Measurements from ENCODE around the gene PRSS57. TPM values are rescaled to one million over a fixed set of nuclear protein-coding genes. Genes with fewer than 3 reads are reported as not detected.

Gene PRSS57
- total and polyA plus RNA-seq, 2 of the 4 experiments (the other 2 are of a cell fraction): not detected

- peaks cover 7% of the 10 kb centered on the region for H3K9me3 ChIP-seq (ENCODE audit: control insufficient read depth, insufficient read depth, low read length)
- ChIA-PET CTCF (no interaction called here), POLR2A (ENCODE audit: unreplicated experiment) (no interaction called here)
- TF ChIP-seq RAD21 (IDR thresholded peaks at IDR 0.05; ENCODE audit: low read length) (no peak), ELK1 (IDR thresholded peaks at IDR 0.05; ENCODE audit: borderline replicate concordance, low read depth, low read length) (no peak), SMC3 (IDR thresholded peaks at IDR 0.05; ENCODE audit: low read depth, low read length) (no peak), CHD1 (IDR thresholded peaks at IDR 0.05; ENCODE audit: low read depth, low read length) (no peak), RFX5 (IDR thresholded peaks at IDR 0.05; ENCODE audit: low read depth, low read length) (no peak), RCOR1 (IDR thresholded peaks at IDR 0.05; ENCODE audit: insufficient replicate concordance, low read length) (no peak), MAZ (IDR thresholded peaks at IDR 0.05; ENCODE audit: borderline replicate concordance, low read depth, low read length) (no peak), USF2 (IDR thresholded peaks at IDR 0.05; ENCODE audit: low read depth, low read length) (no peak), CTCF (conservative IDR thresholded peaks at IDR 0.05; ENCODE audit: low read depth, low read length) (no peak), NFE2L2 (IDR thresholded peaks at IDR 0.05; ENCODE audit: low read depth, low read length) (no peak), BHLHE40 (IDR thresholded peaks at IDR 0.05; ENCODE audit: low read depth, low read length) (no peak), POLR2A (IDR thresholded peaks at IDR 0.05; ENCODE audit: low read depth, low read length) (no peak), CEBPB (IDR thresholded peaks at IDR 0.05; ENCODE audit: low read depth, low read length) (no peak), FOS (IDR thresholded peaks at IDR 0.05; ENCODE audit: low read depth, low read length) (no peak), MXI1 (IDR thresholded peaks at IDR 0.05; ENCODE audit: borderline replicate concordance, low read depth, low read length) (no peak), MAFK (IDR thresholded peaks at IDR 0.05; ENCODE audit: low read depth, low read length) (no peak)
- H3K14ac ChIP-seq (replicated peaks; ENCODE audit: low read depth, low read length): no peak overlapping the region
- peaks cover 4% of the 10 kb centered on the region; the same call in 1 of the 2 replicates for H3K4me1 ChIP-seq (ENCODE audit: control insufficient read depth, insufficient read depth, low read length)
- H3K27me3 ChIP-seq (ENCODE audit: control insufficient read depth, insufficient read depth, low read length): peaks cover 2% of the 10 kb centered on the region; the same call in 1 of the 2 replicates
- dilution Hi-C loops (cut with HindIII; ENCODE audit: low sequenced_read_pairs, unreplicated experiment) (no loop called here), intact Hi-C loops (cut with micrococcal nuclease) (no loop called here), in situ Hi-C loops (cut with MboI; ENCODE audit: low sequenced_read_pairs) (no loop called here)
- no peak overlapping the region for H4K91ac ChIP-seq (ENCODE audit: insufficient read depth, low read depth, low read length)
- no peak overlapping the region for H3K23ac ChIP-seq (ENCODE audit: low read depth, low read length)
- no peak overlapping the region for H3K4me3 ChIP-seq (ENCODE audit: insufficient read depth, low read depth, low read length)
- no peak overlapping the region for H2AK9ac ChIP-seq (replicated peaks; ENCODE audit: low read depth, low read length, poor library complexity)
- no peaks in the 10 kb centered on the region; a peak in 1 of 4 replicates for H3K79me1 ChIP-seq (ENCODE audit: low read depth in 1 of 2, low read length in 2 of 2)
- BruUV-seq (replicated peaks): no TSS peak
- H3K4me2 ChIP-seq (ENCODE audit: low read depth, low read length): no peak overlapping the region
- WGBS, 2 experiments (ENCODE audit: extremely low coverage in 2 of 2, insufficient read length in 1 of 2): 100% methylated on average over 1 of the region's 3 CpGs; no CpG with 5 or more reads in 1 of the 2 experiments
- H4K8ac ChIP-seq (ENCODE audit: low read depth in 2 of 2, low read length in 2 of 2): no peak overlapping the region
- H3K56ac ChIP-seq (ENCODE audit: extremely low read depth, insufficient read depth, low read length): no peak overlapping the region
- H3K27ac ChIP-seq (ENCODE audit: insufficient read depth, low read length): no peak overlapping the region
- DNase-seq: no peak
- no peak overlapping the region for H2BK15ac ChIP-seq (ENCODE audit: low read depth, low read length)
- no peak overlapping the region for H2BK5ac ChIP-seq (ENCODE audit: low read depth, low read length, poor library complexity, severe bottlenecking)
- peaks cover 8% of the 10 kb centered on the region; the same call in 1 of the 2 replicates for H3K36me3 ChIP-seq (ENCODE audit: control insufficient read depth, insufficient read depth, low read length)
- no peak overlapping the region for H2AK5ac ChIP-seq (ENCODE audit: low read depth, low read length)
- no peak overlapping the region for H2BK120ac ChIP-seq (ENCODE audit: low read depth, low read length)
- no peak overlapping the region for H3K18ac ChIP-seq (ENCODE audit: low read depth, low read length)
- H3K9ac ChIP-seq (ENCODE audit: low read depth, low read length): no peak overlapping the region
- ATAC-seq (ENCODE audit: low read depth): no peak
- H2BK20ac ChIP-seq (ENCODE audit: low read depth, low read length): no peak overlapping the region
- H3K4ac ChIP-seq (ENCODE audit: low read depth, low read length): no peak overlapping the region
- H2AFZ ChIP-seq (replicated peaks; ENCODE audit: low read length, poor library complexity): no peak overlapping the region
- peaks cover 3% of the 10 kb centered on the region for H4K20me1 ChIP-seq (ENCODE audit: insufficient read depth, low read length)
- no peak overlapping the region for H4K5ac ChIP-seq (ENCODE audit: low read depth, low read length)
- H3K9me1 ChIP-seq (ENCODE audit: insufficient read depth, low read length): no peaks in the 10 kb centered on the region
Observed at GRCh38 chr19:715347-715746, 20.1 kb upstream of the PRSS57 start.

All from IMR-90 (cell line).